Measurements from ENCODE around the gene NTM. TPM values are rescaled to one million over a fixed set of nuclear protein-coding genes. Genes with fewer than 3 reads are reported as not detected.

Gene NTM
- total RNA-seq, 2 experiments from 2014 or later: not detected

DNA sequence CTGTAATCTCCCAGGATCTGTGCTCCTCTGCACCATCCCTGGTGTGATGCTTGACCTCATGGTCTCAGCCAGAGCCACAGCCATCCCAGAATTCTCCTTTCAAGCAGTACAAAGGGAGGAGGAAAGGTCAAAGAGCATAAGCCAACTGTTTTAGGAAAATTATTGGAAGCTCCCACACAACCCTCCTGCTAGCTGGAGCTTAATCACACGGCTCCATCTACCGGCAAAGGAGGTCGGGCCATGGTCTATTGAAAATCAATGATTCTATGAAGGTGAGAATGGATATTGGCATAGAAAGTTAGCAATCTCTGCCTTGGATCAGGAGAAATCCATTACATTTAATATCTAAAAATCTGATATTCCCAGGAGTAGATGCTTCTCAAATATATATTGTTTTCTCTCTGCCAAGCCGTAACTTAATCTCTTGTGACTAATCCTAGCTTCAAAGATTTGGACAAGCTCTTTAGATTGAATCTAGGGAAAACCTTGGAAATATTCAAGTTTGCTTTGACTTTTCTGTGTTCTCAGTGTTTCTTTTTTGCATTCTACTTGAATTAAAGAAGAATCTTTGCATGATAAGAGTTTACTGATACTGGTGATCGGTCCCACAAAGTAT, 259.6 kb downstream of the NTM start:
- no peaks in the 10 kb centered on the region for H3K4me1 Mint-ChIP-seq (ENCODE audit: low read depth)
- no peak overlapping the region for H3K27ac Mint-ChIP-seq
- DNase-seq: no peak
- no peaks in the 10 kb centered on the region for H3K9me3 Mint-ChIP-seq
- intact Hi-C loops (cut with micrococcal nuclease): no loop called here
- no peak for ATAC-seq
- H3K36me3 Mint-ChIP-seq (ENCODE audit: low read depth): no peaks in the 10 kb centered on the region
- TF ChIP-seq, protein P1, sequence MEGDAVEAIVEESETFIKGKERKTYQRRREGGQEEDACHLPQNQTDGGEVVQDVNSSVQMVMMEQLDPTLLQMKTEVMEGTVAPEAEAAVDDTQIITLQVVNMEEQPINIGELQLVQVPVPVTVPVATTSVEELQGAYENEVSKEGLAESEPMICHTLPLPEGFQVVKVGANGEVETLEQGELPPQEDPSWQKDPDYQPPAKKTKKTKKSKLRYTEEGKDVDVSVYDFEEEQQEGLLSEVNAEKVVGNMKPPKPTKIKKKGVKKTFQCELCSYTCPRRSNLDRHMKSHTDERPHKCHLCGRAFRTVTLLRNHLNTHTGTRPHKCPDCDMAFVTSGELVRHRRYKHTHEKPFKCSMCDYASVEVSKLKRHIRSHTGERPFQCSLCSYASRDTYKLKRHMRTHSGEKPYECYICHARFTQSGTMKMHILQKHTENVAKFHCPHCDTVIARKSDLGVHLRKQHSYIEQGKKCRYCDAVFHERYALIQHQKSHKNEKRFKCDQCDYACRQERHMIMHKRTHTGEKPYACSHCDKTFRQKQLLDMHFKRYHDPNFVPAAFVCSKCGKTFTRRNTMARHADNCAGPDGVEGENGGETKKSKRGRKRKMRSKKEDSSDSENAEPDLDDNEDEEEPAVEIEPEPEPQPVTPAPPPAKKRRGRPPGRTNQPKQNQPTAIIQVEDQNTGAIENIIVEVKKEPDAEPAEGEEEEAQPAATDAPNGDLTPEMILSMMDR (IDR thresholded peaks at IDR 0.05): no peak
- H3K4me3 Mint-ChIP-seq: no peak overlapping the region
- POLR2A ChIA-PET: no interaction called here
- CTCF ChIA-PET: interaction anchor here (1.0 kb wide), 1 partner anchor 20 kb away, joined by 3 read pairs; no protein-coding TSS in a partner anchor
- peaks cover 8% of the 10 kb centered on the region for H3K27me3 Mint-ChIP-seq

- peaks cover under 1% of the 10 kb centered on the region for H3K27me3 Mint-ChIP-seq
- intact Hi-C loops (cut with micrococcal nuclease): no loop called here
- no peak for DNase-seq
- H3K36me3 Mint-ChIP-seq (ENCODE audit: low read depth): no peaks in the 10 kb centered on the region
- ChIA-PET CTCF (no interaction called here), POLR2A (no interaction called here)
- no peak overlapping the region for H3K27ac Mint-ChIP-seq
- TF ChIP-seq, protein P1 (IDR thresholded peaks at IDR 0.05): no peak
- no peaks in the 10 kb centered on the region for H3K4me1 Mint-ChIP-seq (ENCODE audit: low read depth)
- ATAC-seq: no peak
- no peak overlapping the region for H3K4me3 Mint-ChIP-seq
- peaks cover 1% of the 10 kb centered on the region for H3K9me3 Mint-ChIP-seq
These were observed 262.6 kb downstream of the NTM start for GRCh38 chr11:131632971-131633370.

DNA sequence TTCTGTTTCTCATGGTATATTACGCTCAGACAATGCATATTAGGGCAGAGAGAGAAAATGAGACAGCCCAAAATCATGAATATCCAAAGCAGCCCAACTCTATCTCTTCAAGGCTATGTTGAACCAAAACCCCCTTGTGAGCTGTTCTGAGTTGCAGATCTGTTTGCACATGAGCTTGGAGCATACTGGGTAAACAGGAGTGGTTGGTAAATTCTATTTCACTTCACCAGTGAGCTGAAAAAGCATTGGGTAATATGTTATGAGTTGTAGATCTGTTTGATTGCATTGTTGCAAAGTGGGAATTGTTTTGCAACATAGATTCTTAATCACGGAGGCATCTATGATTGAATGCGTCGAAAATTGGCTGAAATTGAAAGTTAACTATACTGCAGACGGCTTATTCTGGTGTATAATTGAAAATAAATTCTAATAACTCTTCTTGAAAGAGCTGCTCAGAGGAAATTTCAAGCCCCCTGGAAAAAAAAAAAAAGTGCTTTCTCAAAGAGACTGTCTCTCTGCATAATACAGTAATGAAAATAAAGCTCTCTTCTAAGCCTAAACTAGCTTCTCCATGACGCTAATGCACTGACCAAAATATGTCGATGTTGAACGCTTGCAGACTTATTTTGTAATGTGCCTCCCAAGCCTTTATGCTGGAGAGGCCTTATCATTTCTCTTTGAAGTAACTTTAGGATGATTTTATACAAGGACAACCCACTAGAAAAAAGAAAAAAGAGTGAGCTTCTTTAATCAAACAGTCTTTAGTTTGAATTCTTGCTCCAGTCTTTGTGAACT, 263.7 kb downstream of the NTM start:
- Mint-ChIP-seq H3K4me3 (no peak overlapping the region), H3K9me3 (peaks cover 1% of the 10 kb centered on the region), H3K4me1 (ENCODE audit: low read depth) (no peaks in the 10 kb centered on the region), H3K36me3 (ENCODE audit: low read depth) (no peaks in the 10 kb centered on the region), H3K27ac (no peak overlapping the region), H3K27me3 (no peaks in the 10 kb centered on the region)
- ATAC-seq: no peak
- CTCF ChIA-PET: interaction anchor here (1.6 kb wide), 1 partner anchor 40 kb away, joined by 3 read pairs; no protein-coding TSS in a partner anchor
- intact Hi-C loops (cut with micrococcal nuclease): no loop called here
- POLR2A ChIA-PET: no interaction called here
- DNase-seq: no peak
- TF ChIP-seq, protein P1 (IDR thresholded peaks at IDR 0.05): no peak

DNA sequence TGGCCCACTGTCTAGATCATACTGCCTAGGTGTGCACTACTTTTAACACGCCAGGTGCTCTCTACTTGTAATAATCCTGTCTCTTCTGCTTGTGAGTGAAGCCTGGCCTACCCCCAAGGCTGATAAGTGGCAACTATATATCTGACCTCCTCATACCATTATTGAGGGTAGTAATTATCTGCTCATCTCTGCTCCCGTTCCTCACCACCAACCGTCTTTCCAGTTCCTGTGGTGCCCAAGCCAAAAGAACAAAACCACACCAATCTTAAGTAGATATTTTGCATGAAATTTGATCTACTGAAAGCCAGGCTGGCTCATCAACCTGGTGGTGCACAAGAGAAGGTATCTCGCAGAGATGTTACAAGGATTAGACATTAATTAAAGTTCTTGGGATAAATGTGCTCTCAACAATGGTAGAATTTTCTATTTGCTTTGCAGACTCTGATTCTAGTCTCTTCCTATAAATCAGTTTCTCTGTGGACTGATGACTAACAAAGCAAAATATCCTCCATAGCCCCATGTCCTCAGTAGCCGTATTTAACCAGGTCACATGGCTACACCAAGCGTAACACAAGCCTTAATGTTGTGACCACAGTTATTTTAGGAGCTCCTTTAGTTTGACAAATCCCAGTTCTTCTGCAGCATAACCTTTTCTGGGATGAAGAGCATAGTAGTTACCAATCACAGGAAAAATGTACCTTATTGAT, 267.2 kb downstream of the NTM start:
- ATAC-seq (no peak), DNase-seq (no peak)
- ChIA-PET POLR2A (no interaction called here), CTCF (interaction anchor here (1.7 kb wide), 1 partner anchor 37 kb away, joined by 5 read pairs; no protein-coding TSS in a partner anchor)
- Mint-ChIP-seq H3K4me1 (ENCODE audit: low read depth) (no peaks in the 10 kb centered on the region), H3K4me3 (no peak overlapping the region), H3K27me3 (no peaks in the 10 kb centered on the region), H3K27ac (no peak overlapping the region), H3K9me3 (peaks cover 1% of the 10 kb centered on the region), H3K36me3 (ENCODE audit: low read depth) (no peaks in the 10 kb centered on the region)
- TF ChIP-seq, protein P1 (IDR thresholded peaks at IDR 0.05): no peak
- intact Hi-C loops (cut with micrococcal nuclease): no loop called here
